A172 (cell line): ENCODE data around the gene ADARB2. TPM values are rescaled to one million over a fixed set of nuclear protein-coding genes. Genes with fewer than 3 reads are reported as not detected.
"Not testable (repeated sequence)": the region's sequence is repeated elsewhere in the genome, so short reads cannot be mapped to it uniquely, and the experiment has no call there.

Experiments used
- DNase-seq: peaks from one replicate; pipeline ENCODE4 v3.0.0-alpha.2; 2015; ENCODE audit warnings: low spot score
- total RNA-seq: library from RNA; depleted of rRNA; stranded (reverse); fragments of >200 nt; shearing (Covaris generic); gene quantifications from 2 replicates; pipeline ENCODE4 v1.2.3, GENCODE V29; 2014

The ADARB2 gene
- total RNA-seq, 1 experiment from 2014 or later, result 1.2 TPM

GRCh38 chr10:1398116-1398515 is 339.2 kb downstream of the ADARB2 start:
- DNase-seq, result not testable (repeated sequence)

DNA sequence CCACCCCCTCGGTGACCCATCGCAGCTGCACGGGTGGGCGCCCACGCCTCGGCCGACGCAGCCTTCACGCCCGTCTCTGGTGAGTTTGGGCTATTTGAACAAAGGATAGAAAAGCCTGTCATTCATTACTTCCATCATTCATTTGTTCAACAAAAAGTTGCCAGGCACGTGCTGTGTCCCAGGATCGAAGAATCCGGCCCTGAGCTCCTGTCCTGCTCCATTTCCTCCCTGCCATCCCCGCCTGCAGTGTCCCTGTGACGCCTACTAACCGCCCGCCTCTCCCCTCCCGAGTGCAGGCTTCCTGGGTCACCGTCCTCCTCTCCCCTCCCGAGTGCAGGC is 341.1 kb downstream of the ADARB2 start:
- DNase-seq, result no peak

GRCh38 chr10:1395481-1396296 is 341.6 kb downstream of the ADARB2 start:
- DNase-seq, result no peak

DNA sequence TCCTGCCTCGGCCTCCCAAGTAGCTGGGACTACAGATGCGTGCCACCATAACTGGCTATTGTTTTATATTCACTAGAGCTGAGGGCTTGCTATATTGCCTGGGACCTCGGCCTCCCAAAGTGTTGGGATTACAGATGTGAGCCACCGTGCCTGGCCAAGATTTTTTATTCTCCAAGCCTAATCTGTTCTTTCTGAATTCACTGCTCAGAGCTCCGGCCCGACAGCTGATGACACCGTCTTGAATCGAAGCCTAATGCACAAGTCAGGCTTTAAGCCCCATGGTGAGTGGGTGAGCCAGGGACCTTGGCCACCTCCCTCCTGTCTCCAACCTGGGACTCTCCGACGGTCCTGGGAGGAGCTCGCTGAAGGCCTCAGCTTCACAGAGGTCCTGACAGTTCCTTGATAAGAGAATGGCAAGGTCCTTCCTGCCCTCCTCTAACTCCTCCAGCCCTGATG is 342.3 kb downstream of the ADARB2 start:
- DNase-seq, result no peak

- DNase-seq, result no peak
These were observed 343.0 kb downstream of the ADARB2 start for GRCh38 chr10:1394155-1394912.

DNA sequence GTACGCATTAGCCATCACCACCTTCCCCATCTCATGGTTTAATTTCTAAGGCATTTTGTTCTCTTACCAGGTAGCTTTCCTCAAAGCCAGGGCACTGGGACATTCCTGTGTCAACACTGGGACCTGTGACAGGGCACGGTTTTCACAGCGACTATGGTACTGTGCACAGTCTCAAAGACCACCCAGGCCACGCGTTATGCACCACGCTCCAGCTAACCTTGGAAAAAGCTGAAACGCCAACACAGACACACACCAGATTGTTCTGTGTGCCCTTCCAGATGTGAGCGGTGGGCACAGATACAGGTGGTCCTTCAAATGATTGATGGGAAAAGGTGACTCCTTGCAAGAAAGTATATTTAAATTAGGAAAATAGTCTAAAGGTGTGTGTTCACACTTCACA is 343.8 kb downstream of the ADARB2 start:
- no peak for DNase-seq

DNA sequence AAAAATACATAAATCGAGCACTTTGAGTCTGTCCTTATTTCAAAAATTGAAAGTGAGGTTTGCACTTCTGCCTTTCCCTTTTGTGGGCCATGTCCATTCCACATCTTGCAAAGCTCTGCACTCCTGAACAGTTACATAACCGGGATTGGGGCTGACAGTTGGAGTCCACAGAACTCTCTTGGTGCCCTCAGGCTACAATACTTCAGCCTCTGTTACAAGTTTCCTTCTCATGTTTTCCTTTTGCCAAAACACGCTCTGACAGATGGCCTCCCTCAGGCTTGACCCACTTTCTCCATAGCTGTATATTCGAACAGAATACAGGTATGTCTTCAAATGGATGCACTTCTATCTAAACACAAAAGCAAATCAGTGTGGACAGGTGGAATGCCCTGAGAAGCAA is 345.2 kb downstream of the ADARB2 start:
- DNase-seq, result no peak

DNA sequence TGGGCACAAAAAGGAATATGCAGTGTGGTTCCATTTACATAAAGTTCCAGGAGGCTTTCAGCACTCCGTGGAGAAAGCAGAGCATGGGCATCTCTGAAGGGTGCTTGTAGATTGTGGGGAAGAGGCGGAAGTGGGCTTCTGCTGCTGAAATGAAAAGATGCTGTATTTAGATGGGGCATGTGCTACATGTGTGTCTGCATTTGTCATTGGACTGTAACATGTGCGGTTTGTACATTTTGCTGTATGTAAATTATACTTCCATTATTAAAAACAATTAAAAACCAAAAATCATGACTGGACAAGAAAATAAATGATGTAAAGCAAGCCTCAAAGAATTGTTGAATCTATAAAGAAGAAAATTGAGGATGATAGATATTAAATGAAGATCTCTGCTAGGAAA is 347.1 kb downstream of the ADARB2 start:
- DNase-seq, result no peak

GRCh38 chr10:1384026-1384425 is 353.3 kb downstream of the ADARB2 start:
- DNase-seq, result no peak

GRCh38 chr10:1382711-1383110 is 354.6 kb downstream of the ADARB2 start:
- DNase-seq, result no peak

DNA sequence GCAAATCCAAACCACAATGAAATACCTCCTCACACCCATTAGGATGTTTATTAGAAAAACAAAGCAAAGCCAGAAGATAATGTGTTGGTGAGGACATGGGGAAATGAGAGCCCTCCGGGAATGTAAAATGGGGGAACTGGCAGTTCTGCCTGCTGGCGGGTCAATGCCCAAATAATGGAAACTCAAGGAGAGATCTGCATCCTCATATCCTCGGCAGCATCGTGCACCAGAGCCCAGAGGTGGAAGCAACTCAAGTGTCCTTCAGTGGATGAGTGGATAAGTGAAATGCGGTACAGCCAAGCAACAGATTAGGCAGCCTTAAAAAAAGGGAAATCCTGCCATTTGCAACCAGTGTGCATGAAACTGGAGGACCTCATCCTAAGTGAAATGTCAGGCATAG is 356.0 kb downstream of the ADARB2 start:
- DNase-seq, result no peak

DNA sequence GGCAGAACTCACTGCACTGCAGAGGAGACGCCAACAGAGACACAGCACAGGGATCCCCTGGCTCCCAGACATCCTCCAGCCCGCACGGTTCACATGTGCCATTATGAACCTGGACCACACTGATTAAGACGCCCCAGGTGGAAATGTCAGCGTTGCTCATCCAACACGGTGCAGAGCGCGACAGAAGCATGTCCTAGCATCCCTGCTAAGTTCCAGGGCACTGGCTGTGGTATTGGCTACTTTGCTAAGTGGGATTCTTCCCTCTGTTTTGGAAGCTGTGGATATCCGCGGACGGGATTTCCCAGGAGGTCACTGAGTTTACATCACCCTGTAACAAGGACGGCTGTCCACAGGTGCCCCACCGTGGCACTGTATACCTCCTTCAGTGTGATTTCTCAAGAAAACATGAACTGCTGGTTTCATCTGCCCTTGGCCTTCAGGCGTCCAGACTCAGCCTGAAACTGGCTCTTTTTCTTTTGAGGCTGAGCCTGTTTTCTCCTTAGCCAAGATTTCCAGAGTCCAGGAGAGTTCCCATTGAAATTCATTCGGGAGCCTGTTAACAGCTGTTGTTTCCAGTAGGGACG is 357.1 kb downstream of the ADARB2 start:
- DNase-seq, result no peak

DNA sequence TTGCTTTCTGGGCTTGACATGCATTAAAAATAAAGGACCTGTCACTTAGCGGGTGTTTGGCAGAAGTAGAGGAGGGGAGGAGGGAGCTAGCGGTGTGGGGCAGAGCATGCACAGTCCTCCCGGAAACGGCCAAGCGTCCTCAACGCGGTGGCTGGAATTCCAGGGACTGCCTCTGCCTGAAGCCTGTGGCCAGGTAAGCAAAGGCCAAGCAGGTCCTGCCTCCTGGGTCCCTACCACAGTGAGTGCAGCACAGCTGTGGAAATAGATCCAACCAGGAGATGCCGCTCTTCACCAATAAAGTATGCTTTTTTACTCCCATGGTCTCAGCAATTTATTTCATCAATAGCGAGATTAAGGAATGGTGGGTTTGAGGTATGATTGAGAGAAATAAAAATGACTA is 357.7 kb downstream of the ADARB2 start:
- no peak for DNase-seq

DNA sequence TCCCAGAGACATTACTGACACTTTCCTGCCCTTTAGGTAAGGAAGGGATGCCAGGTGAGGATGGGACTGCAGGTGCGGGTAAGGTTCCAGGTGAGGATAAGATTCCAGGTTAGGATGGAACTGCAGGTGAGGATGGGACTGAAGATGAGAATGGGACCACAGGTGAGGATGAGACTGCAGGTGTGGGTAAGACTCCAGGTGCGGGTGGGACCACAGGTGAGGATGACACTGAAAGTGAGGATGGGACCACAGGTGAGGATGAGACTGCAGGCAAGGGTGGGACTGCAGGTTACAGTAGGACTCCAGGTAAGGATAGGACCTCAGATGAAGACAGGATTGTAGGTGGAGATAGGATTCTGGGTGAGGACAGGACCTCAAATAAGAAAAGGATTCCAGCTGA is 358.9 kb downstream of the ADARB2 start:
- no peak for DNase-seq

- no peak for DNase-seq
These were observed 359.5 kb downstream of the ADARB2 start for GRCh38 chr10:1377740-1378397.

- DNase-seq, result no peak
These were observed 360.1 kb downstream of the ADARB2 start for GRCh38 chr10:1377231-1377630.

- no peak for DNase-seq
These were observed 360.9 kb downstream of the ADARB2 start for GRCh38 chr10:1376384-1376945.

GRCh38 chr10:1375346-1376170 is 361.8 kb downstream of the ADARB2 start:
- no peak for DNase-seq

DNA sequence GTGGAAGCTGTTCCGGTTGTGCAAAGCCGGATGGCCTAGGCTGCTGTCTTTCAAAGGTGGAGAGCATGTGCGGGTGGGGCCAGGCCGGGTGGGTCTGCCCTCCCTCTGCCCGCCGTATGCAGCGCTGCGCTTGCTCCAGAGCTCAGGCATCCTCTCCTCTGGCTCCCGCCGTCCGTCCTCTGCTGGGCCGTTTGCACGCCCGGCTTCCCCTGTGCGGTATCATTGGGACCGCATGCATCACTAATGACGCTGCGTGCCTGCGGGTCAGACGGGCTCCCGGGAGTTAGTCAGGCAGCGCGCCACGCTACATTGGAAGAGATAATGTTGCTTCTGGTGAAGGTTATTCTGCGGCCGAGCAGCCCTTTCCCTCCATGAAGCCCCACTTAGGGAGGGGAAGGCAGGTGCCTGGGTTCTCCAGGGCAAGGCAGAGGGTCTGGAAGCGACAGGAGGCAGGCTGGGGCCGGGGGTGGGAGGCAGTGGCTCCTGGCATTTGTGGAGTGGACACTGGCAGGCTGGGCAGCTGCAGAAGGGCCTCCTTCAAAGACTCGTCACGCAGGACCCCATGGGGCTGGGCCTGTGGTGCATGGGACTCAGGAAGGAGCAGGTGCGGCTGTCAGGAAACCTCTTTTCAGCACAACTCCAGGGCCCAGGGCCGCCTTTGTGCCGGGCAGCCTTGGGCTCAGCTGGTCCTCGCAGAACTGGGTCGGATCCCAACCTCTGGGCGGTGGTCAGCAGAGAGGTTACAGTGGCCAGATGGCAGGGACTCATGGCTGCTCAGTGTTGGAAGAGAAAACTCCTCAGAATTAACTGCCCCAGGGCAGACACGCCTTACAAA is 362.6 kb downstream of the ADARB2 start:
- no peak for DNase-seq

DNA sequence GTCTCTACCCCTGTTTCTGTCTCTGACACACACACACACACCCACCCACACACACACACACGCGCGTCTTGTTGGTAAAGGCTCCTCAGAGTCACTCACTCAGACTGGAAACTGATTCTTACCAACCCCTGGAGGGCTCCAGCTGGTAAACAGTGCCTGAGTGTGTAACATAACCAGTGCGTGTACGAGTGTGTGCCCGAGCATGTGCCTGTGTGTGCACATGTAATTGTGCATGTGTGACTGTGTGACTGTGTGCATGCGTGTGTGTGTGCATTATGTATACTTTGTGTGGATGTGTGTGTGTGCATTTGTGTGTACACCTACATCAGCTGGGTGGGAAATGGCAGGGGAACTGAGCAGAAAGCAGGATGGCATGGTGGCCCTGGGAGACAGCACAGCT is 364.0 kb downstream of the ADARB2 start:
- DNase-seq, result no peak
